NT2/D1 (cell line): ENCODE data around the gene ATXN1.

ENCODE experiments used
- SUZ12 ChIP-seq: IDR thresholded peaks from 2 replicates; pipeline ENCODE4 v1.6.1; 2011; ENCODE audit not compliant: insufficient read length, insufficient read depth; ENCODE audit errors: extremely low read depth
- ZNF274 ChIP-seq: IDR thresholded peaks from 2 replicates; pipeline ENCODE4 v1.6.1; 2011; ENCODE audit warnings: mild to moderate bottlenecking, low read depth, low read length

- TF ChIP-seq ZNF274 (no peak), SUZ12 (no peak)
These were observed 140.3 kb downstream of the ATXN1 start for GRCh38 chr6:16621002-16621401.
